DMS114 treated with DMSO at 0.1 percent for 48 hours (cell line): ENCODE results near the gene PCDH20.
"Not testable (repeated sequence)": the region's sequence is repeated elsewhere in the genome, so short reads cannot be mapped to it uniquely, and the experiment has no call there.

Experiments
- DNase-seq: peaks from one replicate; lab custom pipeline; 2025; ENCODE audit not compliant: unreplicated experiment; lab: John Stamatoyannopoulos, UW

PCDH20 gene, protein sequence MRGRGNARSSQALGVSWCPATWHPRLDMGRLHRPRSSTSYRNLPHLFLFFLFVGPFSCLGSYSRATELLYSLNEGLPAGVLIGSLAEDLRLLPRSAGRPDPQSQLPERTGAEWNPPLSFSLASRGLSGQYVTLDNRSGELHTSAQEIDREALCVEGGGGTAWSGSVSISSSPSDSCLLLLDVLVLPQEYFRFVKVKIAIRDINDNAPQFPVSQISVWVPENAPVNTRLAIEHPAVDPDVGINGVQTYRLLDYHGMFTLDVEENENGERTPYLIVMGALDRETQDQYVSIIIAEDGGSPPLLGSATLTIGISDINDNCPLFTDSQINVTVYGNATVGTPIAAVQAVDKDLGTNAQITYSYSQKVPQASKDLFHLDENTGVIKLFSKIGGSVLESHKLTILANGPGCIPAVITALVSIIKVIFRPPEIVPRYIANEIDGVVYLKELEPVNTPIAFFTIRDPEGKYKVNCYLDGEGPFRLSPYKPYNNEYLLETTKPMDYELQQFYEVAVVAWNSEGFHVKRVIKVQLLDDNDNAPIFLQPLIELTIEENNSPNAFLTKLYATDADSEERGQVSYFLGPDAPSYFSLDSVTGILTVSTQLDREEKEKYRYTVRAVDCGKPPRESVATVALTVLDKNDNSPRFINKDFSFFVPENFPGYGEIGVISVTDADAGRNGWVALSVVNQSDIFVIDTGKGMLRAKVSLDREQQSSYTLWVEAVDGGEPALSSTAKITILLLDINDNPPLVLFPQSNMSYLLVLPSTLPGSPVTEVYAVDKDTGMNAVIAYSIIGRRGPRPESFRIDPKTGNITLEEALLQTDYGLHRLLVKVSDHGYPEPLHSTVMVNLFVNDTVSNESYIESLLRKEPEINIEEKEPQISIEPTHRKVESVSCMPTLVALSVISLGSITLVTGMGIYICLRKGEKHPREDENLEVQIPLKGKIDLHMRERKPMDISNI

DNA sequence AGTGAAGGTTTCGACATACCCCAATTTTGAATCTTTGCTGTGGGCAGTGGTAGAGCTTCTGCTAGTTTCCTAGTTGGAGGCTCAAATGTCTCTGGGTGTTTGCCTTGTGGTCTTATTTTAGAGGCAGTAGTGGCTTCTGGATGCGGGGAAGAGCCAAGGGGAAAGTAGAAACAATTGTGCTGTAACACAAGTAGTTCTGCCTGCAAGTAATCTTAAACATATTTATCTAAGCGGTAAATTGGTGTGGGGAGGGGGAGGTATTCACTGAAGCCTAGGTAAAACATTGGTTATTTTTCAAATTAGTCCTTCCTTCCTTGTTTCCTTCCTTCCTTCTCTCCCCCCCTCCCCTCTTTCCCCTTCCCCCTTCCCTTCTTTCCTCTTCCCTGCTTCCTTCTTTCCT lies at the start of gene PCDH20:
PCDH20 (minus strand) TSS at position 101 of the 400 bp plus-strand sequence. CDS start 691 bp downstream, outside the sequence.
- no peak for DNase-seq

DNA sequence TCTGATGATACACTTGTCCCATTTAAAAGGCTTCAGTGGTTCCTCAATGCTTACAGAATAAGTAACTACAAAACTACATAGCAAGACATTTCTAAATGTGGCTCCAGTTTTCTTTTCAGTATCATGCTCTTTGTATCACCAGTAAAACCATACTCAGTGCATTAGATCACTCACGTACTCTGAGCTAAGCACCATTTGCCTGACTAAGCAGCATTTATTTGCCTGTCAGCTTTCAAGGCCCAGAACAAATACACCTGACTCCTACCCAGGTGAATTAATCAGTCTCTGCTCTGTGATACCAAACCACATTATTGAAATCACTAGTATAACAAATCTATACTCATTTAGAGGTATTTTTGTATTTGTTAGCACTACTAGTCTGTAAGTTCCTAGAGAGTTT lies 47.4 kb upstream of the PCDH20 start:
- DNase-seq = no peak

DNA sequence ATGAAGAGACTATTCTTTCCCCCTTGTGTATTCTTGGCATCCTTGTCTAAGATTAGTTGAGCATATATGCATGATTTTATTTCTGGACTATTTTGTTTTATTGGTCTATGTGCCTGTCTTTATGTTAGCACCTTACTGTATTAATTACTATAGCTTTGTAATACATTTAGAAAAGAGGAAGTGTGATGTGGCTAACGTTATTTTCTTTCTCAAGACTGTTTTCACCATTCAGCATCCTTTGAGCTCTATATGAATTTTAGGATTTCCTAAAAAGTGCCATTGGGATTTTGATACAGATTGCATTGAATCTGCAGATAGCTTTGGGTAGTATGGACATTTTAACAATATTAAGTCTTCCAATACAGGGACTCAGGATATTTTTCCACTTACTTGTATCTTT lies 37.5 kb upstream of the PCDH20 start:
- DNase-seq = no peak

DNA sequence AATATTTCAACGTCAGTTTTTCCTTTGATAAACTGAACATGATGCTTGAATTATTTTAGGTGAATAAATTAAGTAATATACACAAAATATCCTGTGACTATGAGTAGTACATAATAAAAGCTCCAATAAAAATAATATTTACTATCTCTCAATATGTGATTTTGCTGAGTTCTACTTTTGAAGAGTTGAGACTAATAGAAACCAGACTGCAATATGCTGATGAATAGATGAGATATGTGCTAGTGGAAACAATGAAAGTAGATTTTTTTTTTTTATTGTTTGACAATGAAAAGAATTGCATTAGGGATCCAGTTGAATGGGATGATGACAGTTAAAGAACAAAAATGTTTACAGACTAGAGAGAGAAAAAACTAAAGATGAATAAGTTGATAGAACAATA lies 16.4 kb upstream of the PCDH20 start:
- DNase-seq = no peak

DNA sequence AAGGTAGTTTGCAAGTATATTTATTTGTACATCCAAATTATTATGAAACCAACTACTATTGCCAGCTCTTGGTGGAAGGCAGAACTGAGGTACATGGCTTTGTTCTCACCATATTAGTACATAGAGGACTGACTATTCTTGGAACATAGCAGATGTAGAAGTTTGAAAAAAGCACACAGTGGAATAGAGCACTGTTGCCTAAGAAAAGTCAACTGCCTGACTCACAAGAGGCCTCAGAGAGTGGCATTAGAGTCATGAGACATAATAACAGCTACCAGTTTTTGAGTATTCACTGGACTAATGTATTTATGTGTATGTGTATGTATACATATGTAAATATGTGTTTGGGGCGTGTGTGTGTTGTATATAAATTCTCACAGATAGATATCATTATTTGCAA lies 8.3 kb upstream of the PCDH20 start:
- no peak for DNase-seq

DNA sequence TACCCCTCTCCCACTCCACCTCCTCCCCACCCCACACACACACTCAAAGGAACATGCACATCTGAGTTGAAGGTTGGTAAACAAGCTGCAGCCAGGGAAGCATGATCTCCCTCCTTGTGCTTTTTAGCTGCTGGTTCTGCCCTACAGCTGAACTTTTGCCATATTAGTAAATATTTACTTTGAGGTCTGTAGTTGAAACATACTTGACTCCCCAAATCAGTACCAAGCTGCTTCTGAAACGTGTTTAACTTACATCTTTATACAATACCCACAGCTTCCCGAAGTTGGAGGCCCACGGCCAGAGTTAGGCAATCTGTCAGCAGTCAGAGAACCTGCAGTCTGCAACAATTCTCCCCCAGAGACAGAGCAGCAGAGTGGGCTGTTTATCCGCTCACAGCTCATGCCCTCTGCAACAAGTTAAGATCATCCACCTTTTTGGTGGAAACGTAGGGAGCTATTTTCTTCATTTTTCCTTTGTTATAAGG lies 1.5 kb upstream of the PCDH20 start:
- DNase-seq = no peak

DNA sequence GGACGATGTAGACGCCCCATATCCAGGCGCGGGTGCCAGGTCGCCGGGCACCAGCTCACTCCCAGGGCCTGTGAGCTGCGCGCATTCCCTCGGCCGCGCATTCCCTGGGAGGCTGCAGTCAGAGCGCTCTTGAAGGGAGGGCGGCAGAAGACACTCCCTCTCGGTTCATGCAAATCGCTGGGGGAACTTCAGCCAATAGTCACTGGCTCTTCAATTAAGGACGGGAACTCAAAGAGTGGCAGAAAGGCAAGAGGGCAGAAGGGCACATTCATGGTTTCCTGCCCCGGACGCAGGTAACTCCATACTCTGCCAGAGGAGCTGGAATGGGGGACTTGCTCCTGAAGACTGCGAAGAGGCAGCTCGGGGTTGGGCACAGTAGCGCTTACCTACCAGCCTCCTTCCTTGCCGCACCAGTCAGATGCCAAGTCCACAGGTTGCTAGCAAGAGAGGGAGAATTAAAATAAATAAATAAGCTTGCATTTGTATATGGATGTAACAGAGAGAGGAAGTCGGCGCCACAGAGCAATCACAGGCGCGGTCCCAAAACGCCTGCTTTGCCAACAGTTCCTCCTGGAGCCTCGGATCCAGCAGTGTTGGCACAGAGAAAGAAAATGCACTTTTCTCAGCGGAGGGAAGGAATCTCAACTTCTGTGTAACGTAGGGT lies 459 bp downstream of the PCDH20 start:
- DNase-seq = no peak

DNA sequence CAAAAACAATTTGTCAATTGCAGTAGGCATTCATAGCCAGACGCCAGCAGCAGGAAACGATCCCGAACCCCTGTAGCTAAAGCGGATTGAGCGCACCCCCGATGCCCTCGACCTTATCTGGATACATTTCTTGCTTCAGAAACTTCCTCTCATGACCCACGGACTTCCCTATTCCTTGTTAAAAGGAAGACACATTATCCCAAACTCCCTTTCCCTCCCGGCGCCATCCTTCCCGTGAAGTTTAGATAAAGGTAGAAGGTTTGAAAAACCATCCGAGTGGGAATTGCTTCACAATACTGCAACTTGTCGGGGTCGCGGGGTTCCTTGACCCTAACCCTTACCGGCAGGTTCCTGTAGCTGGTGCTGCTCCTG lies 977 bp downstream of the PCDH20 start:
- DNase-seq = no peak

DNA sequence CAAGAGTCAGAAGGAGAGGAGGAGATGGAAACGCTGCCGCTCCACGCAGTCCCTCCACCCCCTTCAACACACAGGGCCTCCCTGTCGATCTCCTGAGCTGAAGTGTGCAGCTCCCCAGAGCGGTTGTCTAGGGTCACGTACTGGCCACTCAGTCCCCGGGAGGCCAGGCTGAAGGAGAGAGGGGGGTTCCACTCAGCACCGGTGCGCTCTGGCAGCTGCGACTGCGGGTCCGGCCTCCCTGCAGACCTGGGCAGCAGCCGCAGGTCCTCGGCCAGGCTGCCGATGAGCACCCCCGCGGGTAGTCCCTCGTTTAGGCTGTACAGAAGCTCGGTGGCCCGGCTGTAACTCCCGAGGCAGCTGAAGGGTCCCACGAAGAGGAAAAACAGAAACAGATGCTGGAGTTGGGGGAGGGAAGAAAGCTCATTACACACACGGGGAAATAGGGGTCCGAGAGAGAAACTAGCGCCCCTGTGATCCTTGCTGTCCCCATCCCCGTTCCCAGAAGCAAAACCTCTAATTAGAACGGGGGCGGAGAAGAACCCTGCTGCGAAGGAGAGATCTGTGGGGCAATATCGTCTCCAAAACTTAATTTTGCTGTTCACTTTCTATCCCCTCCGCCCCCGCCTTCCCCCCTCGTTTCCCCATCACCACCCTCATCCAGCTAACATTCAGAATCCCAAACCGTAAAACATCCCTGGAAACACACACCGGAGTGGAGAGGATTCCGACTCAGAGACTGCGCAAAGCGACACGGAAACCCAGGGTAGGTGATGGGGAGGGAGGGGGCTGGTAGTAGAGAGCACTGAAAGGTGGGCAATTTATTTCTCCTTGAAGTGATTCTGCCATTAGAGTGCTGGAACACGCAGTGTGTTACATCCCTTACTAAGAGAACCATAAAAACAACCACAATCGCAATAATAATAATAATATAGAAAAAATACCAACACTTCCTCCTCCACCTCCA lies 1.8 kb downstream of the PCDH20 start:
- DNase-seq = no peak

DNA sequence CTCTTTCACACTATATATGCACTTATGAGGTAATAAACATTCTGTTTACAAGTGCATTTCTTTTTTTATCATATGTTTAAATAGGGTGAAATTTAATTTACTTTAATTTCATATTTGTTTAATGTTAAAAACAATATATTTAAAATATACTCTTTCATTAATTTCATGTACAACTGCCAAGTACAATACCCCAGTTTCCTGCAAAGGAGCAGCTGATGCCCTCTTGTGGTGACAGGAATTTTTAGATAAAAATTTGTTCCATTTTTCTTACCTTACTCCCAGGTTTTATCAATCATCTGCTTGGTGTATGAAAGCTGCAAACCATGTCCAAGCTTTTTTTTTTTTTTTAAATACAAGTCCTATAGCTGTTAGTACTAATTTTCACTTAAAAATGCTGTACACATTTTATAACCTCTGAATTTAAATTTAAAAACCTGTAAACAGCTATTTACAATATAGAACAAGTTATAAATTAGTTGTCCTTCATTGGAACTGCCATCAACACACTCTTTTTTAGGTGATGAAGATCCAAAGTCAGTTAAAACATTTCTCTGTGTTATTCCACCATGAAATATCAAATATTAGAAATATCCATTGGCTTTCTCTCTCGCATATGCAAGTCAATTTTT lies 4.9 kb downstream of the PCDH20 start:
- DNase-seq = no peak

DNA sequence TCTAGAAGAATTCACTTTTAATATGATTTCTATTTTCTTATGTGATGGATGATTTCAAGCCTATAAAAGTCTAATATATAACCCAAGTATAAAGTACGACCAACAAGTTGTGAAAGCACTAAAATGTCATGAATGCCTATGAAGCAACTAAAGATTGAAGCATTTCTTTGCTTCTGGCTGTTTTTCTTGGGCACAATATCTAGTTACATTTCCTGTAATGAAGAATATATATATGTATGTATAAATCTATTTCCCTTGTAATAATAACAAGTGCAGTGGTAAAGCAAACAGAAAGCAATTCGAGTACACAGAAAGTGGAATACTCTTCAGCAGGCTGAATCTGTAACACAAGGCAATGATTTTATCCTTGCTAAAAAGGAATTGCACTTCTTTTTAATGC lies 5.4 kb downstream of the PCDH20 start:
- DNase-seq = no peak

DNA sequence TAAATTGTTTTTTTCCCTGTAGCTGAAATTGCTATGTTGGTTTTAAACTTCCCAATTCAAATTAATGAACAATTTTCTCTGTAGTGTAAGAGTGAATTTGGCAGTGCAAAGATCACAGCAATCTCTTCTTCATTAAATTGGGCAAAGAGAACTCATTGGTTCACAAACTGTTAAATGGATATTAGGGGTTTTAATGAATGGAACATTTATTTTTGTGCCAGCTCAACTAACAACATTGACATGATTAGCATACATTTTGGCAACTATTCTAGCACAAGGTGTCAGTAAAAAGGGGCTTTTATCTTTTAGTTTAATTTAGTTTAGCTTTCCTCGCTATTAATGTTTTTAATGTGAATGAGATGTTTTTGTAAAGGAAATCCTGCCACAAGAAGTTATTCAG lies 7.1 kb downstream of the PCDH20 start:
- no peak for DNase-seq

DNA sequence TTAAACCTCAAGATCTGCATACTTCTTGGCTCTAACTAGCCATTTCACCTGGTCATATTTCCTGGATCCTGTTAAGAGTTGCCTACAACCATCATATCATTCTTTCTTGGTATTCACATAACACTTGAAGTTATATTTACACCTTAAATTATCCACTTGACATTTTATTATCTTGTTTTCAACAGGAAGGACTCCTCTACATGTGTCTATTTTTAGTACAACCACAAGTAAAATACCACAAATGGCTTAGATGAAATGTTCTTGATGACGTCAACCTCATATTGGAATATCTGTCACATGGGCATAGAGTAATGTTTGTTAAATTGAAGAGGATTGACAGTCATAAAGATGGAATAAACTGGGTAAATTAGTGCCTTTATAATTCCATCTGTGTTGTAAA lies 9.4 kb downstream of the PCDH20 start:
- DNase-seq = no peak

DNA sequence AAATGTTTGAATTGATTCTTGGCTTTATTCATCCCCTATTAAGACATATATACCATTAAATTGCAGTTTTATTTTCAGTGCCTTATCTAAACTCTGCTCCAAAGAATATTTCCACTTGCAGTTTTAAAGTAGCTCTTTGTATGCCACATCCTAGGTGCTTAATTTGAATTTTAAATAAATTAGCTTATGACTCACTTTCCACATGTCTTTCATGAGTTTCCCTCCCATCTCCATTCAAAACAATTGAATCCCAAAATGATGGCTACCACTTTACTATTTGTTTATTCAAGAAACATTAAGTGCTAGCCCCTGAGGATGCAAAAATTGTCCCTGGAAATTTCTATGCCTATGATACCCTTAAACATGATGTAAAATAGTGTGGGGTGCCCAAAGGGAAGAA lies 19.5 kb downstream of the PCDH20 start:
- no peak for DNase-seq

DNA sequence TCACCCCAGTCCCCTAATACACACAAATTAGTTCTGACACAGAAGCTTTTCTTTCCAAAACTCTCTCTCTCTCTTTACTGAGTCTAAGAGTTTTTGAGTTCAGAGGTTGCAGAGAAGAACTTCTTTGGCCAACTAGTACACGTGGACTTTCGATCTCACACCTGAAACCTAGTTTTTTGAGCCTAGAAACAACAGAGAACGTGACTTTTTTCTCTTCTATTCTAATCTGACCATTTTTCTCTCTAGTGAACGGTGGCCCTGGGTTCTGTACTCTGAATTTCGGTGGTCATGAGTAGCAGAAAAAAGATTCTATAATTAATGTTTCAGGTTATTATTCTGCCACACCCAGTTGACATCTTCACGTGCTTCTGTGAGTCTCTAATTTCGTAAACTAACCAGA lies 24.2 kb downstream of the PCDH20 start:
- no peak for DNase-seq

DNA sequence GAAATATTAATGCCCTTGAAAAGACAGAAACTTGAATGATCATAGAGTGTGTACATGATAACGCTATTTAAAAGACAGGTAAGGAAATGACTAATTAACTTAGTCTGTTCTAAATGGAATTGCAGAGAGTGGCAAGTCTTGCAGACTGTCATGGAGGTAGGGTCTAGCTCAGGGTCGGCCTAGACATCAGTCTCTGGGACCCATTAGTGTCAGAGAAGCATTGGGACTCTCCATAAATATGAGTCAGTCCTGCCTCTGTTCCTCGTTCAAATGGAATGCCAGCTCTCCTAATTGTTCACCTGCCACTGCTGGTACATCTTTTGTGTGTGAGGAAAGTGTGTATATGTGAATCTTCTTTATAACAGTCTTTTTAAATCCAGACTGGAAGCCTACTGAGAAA lies 28.0 kb downstream of the PCDH20 start:
- no peak for DNase-seq

DNA sequence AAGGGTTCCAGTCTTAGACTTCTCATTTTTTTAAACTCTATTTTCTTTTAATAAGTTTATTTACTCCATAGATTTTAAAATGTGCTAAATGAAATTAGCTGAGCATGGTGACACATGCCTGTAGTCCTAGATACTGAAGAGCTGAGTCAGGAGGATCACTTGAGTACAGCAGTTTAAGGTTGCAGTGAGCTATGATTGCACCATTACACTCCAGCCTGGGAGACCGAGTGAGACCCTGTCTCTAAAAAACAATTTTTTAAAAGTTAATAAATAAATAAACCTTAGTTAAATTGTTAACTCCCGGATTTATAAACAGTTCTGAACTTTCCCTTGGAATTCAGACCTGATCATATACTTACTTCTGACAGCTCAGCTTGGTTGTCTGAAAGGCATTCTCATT lies 32.5 kb downstream of the PCDH20 start:
- DNase-seq = no peak

DNA sequence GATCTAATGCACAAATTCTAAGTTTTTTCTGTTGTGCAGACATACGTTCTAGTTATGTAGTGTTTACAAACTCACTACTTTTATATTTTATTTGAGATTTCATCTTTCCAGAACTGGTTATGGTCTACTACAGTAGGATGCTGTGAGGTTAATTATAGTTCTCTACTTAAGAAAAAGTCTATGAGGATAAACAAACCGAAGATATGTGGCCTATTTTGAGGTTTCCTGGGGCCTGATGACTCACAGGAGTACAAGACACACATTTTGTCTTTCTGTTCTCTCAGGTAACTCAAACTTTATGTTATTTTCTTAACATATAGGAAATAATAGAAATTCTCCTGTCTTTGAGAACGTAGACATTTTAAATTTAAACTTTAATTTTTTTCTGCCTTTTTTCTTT lies 45.1 kb downstream of the PCDH20 start:
- no peak for DNase-seq

DNA sequence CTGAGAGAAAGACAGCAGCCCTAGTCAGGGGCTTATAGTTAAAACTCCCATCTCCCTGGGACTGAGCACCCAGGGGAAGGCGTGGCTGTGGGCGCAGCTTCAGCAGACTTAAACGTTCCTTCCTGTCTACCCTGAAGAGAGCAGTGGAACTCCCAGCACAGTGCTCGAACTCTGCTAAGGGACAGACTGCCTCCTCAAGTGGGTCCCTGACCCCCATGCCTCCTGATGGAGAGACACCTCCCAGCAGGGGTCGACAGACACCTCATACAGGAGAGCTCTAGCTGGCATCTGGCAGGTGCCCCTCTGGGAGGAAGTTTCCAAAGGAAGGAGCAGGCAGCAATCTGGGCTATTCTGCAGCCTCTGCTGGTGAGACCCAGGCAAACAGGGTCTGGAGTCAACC lies 51.0 kb downstream of the PCDH20 start:
- DNase-seq = not testable (repeated sequence)

DNA sequence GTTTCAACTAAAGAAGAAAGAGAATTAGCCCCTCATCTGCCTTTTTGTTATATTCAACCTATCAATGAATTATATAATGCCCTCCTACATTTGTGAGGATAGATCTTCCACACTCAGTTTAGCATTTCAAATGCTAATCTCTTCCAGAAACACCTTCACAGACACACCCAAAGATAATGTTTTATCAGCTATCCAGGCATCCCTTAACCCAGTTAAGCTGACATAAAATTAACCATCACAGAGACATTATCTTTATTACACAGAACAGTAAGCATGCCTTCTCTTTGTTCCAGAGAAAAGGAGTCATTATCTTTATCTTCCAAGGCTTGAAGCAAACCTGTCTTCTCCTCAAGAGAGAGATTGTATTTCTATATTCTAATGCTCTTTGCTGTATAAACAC lies 53.1 kb downstream of the PCDH20 start:
- DNase-seq = no peak
